ENCODE measurements around the gene BRINP2. TPM values are rescaled to one million over a fixed set of nuclear protein-coding genes. Genes with fewer than 3 reads are reported as not detected.

BRINP2 gene
- total and polyA plus RNA-seq, 2 of the 4 experiments (the other 2 are of a cell fraction) = not detected

- Histone ChIP-seq H2BK20ac (ENCODE audit: low read depth, low read length) (no peak overlapping the region), H3K23ac (ENCODE audit: low read depth, low read length) (no peak overlapping the region), H3K27me3 (ENCODE audit: control insufficient read depth, insufficient read depth, low read length) (no peaks in the 10 kb centered on the region; the same call in 1 of the 2 replicates), H3K14ac (replicated peaks; ENCODE audit: low read depth, low read length) (no peak overlapping the region), H2AFZ (replicated peaks; ENCODE audit: low read length, poor library complexity) (no peak overlapping the region), H2BK5ac (ENCODE audit: low read depth, low read length, poor library complexity, severe bottlenecking) (no peak overlapping the region), H3K56ac (ENCODE audit: extremely low read depth, insufficient read depth, low read length) (no peak overlapping the region), H3K4me3 (ENCODE audit: insufficient read depth, low read depth, low read length) (no peak overlapping the region), H2BK120ac (ENCODE audit: low read depth, low read length) (no peak overlapping the region), H3K9me1 (ENCODE audit: insufficient read depth, low read length) (no peaks in the 10 kb centered on the region), H3K18ac (ENCODE audit: low read depth, low read length) (no peak overlapping the region), H2AK9ac (replicated peaks; ENCODE audit: low read depth, low read length, poor library complexity) (no peak overlapping the region), H3K9me3 (ENCODE audit: control insufficient read depth, insufficient read depth, low read length) (no peaks in the 10 kb centered on the region), H3K79me1 (ENCODE audit: low read depth in 1 of 2, low read length in 2 of 2) (no peaks in the 10 kb centered on the region), H3K4me2 (ENCODE audit: low read depth, low read length) (no peak overlapping the region), H2BK15ac (ENCODE audit: low read depth, low read length) (no peak overlapping the region), H4K20me1 (ENCODE audit: insufficient read depth, low read length) (no peaks in the 10 kb centered on the region), H2AK5ac (ENCODE audit: low read depth, low read length) (no peak overlapping the region), H3K36me3 (ENCODE audit: control insufficient read depth, insufficient read depth, low read length) (no peaks in the 10 kb centered on the region), H4K5ac (ENCODE audit: low read depth, low read length) (no peak overlapping the region), H4K91ac (ENCODE audit: insufficient read depth, low read depth, low read length) (no peak overlapping the region), H3K27ac (ENCODE audit: insufficient read depth, low read length) (no peak overlapping the region), H3K4me1 (ENCODE audit: control insufficient read depth, insufficient read depth, low read length) (no peaks in the 10 kb centered on the region), H3K4ac (ENCODE audit: low read depth, low read length) (no peak overlapping the region), H3K9ac (ENCODE audit: low read depth, low read length) (no peak overlapping the region), H4K8ac (ENCODE audit: low read depth in 2 of 2, low read length in 2 of 2) (no peak overlapping the region)
- POLR2A ChIA-PET (ENCODE audit: unreplicated experiment) = no interaction called here
- in situ Hi-C loops (cut with MboI; ENCODE audit: low sequenced_read_pairs) (no loop called here), dilution Hi-C loops (cut with HindIII; ENCODE audit: low sequenced_read_pairs, unreplicated experiment) (no loop called here), intact Hi-C loops (cut with micrococcal nuclease) (no loop called here)
- DNase-seq (no peak), ATAC-seq (ENCODE audit: low read depth) (no peak)
- WGBS, 2 experiments (ENCODE audit: extremely low coverage in 2 of 2, insufficient read length in 1 of 2) = no CpG with 5 or more reads among the region's 1 CpG
- TF ChIP-seq RAD21 (IDR thresholded peaks at IDR 0.05; ENCODE audit: low read length) (no peak), USF2 (IDR thresholded peaks at IDR 0.05; ENCODE audit: low read depth, low read length) (no peak), NFE2L2 (IDR thresholded peaks at IDR 0.05; ENCODE audit: low read depth, low read length) (no peak), MAFK (IDR thresholded peaks at IDR 0.05; ENCODE audit: low read depth, low read length) (no peak), SMC3 (IDR thresholded peaks at IDR 0.05; ENCODE audit: low read depth, low read length) (no peak), RFX5 (IDR thresholded peaks at IDR 0.05; ENCODE audit: low read depth, low read length) (no peak), FOS (IDR thresholded peaks at IDR 0.05; ENCODE audit: low read depth, low read length) (no peak), POLR2A (IDR thresholded peaks at IDR 0.05; ENCODE audit: low read depth, low read length) (no peak), BHLHE40 (IDR thresholded peaks at IDR 0.05; ENCODE audit: low read depth, low read length) (no peak)
- TF ChIP-seq, protein P1, sequence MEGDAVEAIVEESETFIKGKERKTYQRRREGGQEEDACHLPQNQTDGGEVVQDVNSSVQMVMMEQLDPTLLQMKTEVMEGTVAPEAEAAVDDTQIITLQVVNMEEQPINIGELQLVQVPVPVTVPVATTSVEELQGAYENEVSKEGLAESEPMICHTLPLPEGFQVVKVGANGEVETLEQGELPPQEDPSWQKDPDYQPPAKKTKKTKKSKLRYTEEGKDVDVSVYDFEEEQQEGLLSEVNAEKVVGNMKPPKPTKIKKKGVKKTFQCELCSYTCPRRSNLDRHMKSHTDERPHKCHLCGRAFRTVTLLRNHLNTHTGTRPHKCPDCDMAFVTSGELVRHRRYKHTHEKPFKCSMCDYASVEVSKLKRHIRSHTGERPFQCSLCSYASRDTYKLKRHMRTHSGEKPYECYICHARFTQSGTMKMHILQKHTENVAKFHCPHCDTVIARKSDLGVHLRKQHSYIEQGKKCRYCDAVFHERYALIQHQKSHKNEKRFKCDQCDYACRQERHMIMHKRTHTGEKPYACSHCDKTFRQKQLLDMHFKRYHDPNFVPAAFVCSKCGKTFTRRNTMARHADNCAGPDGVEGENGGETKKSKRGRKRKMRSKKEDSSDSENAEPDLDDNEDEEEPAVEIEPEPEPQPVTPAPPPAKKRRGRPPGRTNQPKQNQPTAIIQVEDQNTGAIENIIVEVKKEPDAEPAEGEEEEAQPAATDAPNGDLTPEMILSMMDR (conservative IDR thresholded peaks at IDR 0.05; ENCODE audit: low read depth, low read length) = no peak
- CTCF ChIA-PET = no interaction called here
- no TSS peak for BruUV-seq (replicated peaks)
Measured at GRCh38 chr1:177306981-177307380, 136.2 kb downstream of the BRINP2 start.

Data from IMR-90 (cell line).